Sigmoid colon (tissue), 7 donors: Measurements from ENCODE around the gene ARHGAP1. TPM values are rescaled to one million over a fixed set of nuclear protein-coding genes. Genes with fewer than 3 reads are reported as not detected.

Experiments
- DNase-seq: peaks from one replicate; pipeline ENCODE4 v3.0.0-alpha.2; 2019
- H3K27ac ChIP-seq, 4 donors: fragments of 200-600 bp; sonication (generic); one replicate each; pipeline ENCODE4 v1.5.1; 2016 to 2019; ENCODE audit warnings: mild to moderate bottlenecking in 1 of 4
- H3K27me3 ChIP-seq, 3 donors: fragments of 200-600 bp; sonication (generic); one replicate each; pipeline ENCODE4 v1.5.1; 2019; ENCODE audit warnings: mild to moderate bottlenecking in 1 of 3
- H3K36me3 ChIP-seq, 4 donors: fragments of 200-600 bp; sonication (generic); one replicate each; pipeline ENCODE4 v1.5.1; 2016 to 2019
- H3K4me1 ChIP-seq, 4 donors: fragments of 200-600 bp; sonication (generic); one replicate each; pipeline ENCODE4 v1.5.1; 2017 to 2019
- H3K4me3 ChIP-seq, 4 donors: fragments of 200-600 bp; sonication (generic); one replicate each; pipeline ENCODE4 v1.5.1; 2017 to 2019; ENCODE audit warnings: mild to moderate bottlenecking in 2 of 4, moderate library complexity in 1 of 4
- H3K9me3 ChIP-seq, 4 donors: fragments of 200-600 bp in 3 of 4; sonication (generic) in 3 of 4; one replicate each; pipeline versions ENCODE4 v1.5.1 to v1.6.1; 2013 to 2019
- CTCF ChIP-seq, 4 experiments: fragments of 450-650 bp in 3 of 4; fragments of 200-600 bp in 1 of 4; IDR thresholded peaks; one replicate each; pipeline ENCODE4 v1.5.1; 2016 to 2019; ENCODE audit warnings: antibody characterized with exemption in 4 of 4, mild to moderate bottlenecking in 3 of 4, moderate library complexity in 2 of 4
- EP300 ChIP-seq, 4 donors: sonication (generic); formaldehyde crosslinking; IDR thresholded peaks; one replicate each; pipeline ENCODE4 v1.6.1; 2017; ENCODE audit warnings: antibody characterized with exemption in 4 of 4
- POLR2A ChIP-seq, 2 donors: fragments of 450-650 bp; IDR thresholded peaks; one replicate each; pipeline ENCODE4 v1.6.1; 2016; ENCODE audit warnings: antibody characterized with exemption in 2 of 2, mild to moderate bottlenecking in 2 of 2, moderate library complexity in 2 of 2
- POLR2AphosphoS5 ChIP-seq, 4 donors: sonication (generic); formaldehyde crosslinking; IDR thresholded peaks; one replicate each; pipeline ENCODE4 v1.6.1; 2017; ENCODE audit warnings: antibody characterized with exemption in 4 of 4
- WGBS, 2 donors: extraction: QIAGEN DNeasy Blood & Tissue Kit; methylation state at CpG; one replicate each; pipeline ENCODE4 v1.1.7; 2013; 5-methylcytosine and 5-hydroxymethylcytosine counted together
- intact Hi-C: fragments of 100-400 bp; cut with DNase I; formaldehyde crosslinking; loops from one replicate; pipeline ENCODE4 v1.15.1; 2023
- polyA plus RNA-seq, 3 donors: library from polyadenylated mRNA; stranded (reverse); fragments of 200-250 nt; gene quantifications; one replicate each; pipeline ENCODE4 v1.2.3, GENCODE V29; 2013
- total RNA-seq, 4 donors: library from RNA; depleted of rRNA; stranded (reverse); fragments of >200 nt; gene quantifications; one replicate each; pipeline ENCODE4 v1.1.0, GENCODE V29; 2016
- donor health status: healthy with polysubstance abuse.
- donor health status: Bipolar disorder and iron deficiency.
- donor health status: healthy.

Gene ARHGAP1
- total and polyA plus RNA-seq, 7 donors = 25.0 to 78.2 (median 41.2) TPM

GRCh38 chr11:46705070-46705688 lies 4.8 kb upstream of the ARHGAP1 start:
- 97 to 98% methylated on average over 31 of the region's 31 CpGs for WGBS, 2 donors
- intact Hi-C loops = no loop called here
- TF ChIP-seq POLR2A (IDR thresholded peaks at IDR 0.05) = no peak
- TF ChIP-seq EP300 (IDR thresholded peaks at IDR 0.05) = no peak
- no peak for TF ChIP-seq CTCF (IDR thresholded peaks at IDR 0.05)
- no peak for TF ChIP-seq POLR2AphosphoS5 (IDR thresholded peaks at IDR 0.05)
- Histone ChIP-seq H3K9me3 (no peaks in the 10 kb centered on the region), H3K27me3 (no peaks in the 10 kb centered on the region), H3K36me3 (peaks cover 28 to 64% (median 36%) of the 10 kb centered on the region in 4 donors), H3K27ac (no peak overlapping the region), H3K4me1 (peaks cover 2 to 20% (median 16%) of the 10 kb centered on the region in 4 donors), H3K4me3 (no peak overlapping the region)
- no peak for DNase-seq

GRCh38 chr11:46701078-46701654 lies 747 bp upstream of the ARHGAP1 start:
- intact Hi-C loops = no loop called here
- Histone ChIP-seq H3K4me1 (peaks cover 2 to 58% (median 54%) of the 10 kb centered on the region in 4 donors), H3K27ac (peak overlapping the region; percentile 89 to 96 (median 90)), H3K36me3 (peaks cover 28 to 43% (median 31%) of the 10 kb centered on the region in 4 donors), H3K9me3 (no peaks in the 10 kb centered on the region), H3K27me3 (no peaks in the 10 kb centered on the region), H3K4me3 (peak overlapping the region; percentile 88 to 94 (median 92))
- no peak for DNase-seq
- WGBS, 2 donors = 1 to 2% methylated on average over 29 of the region's 29 CpGs
- no peak for TF ChIP-seq EP300 (IDR thresholded peaks at IDR 0.05)
- no peak for TF ChIP-seq POLR2AphosphoS5 (IDR thresholded peaks at IDR 0.05)
- TF ChIP-seq POLR2A (IDR thresholded peaks at IDR 0.05) = no peak
- TF ChIP-seq CTCF (IDR thresholded peaks at IDR 0.05) = no peak

DNA sequence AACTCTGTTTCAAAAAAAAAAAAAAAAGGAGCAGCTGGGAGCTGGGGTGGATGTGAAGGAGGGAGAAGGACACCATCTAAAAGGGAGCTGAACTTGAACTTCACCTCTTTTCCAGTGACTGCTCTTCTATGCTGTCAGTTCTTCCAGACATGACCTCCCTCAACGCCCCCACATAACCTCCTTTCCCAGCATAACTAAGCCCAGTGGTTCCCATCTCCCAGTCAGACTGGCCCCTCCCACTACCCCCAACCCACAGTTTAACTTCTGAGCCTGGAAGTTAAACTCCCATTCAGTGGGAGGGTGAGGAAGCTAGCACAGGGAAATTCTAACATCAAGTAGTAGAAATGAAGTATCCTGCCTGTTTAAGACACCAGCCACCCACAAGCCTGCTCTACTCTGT lies 1.8 kb downstream of the ARHGAP1 start:
- Histone ChIP-seq H3K9me3 (no peaks in the 10 kb centered on the region), H3K27ac (peak overlapping the region in 2 of 4 donors; percentile 89 to 91), H3K4me3 (peak overlapping the region in 1 of 4 donors; percentile 93), H3K36me3 (peaks cover 19 to 40% (median 29%) of the 10 kb centered on the region in 4 donors), H3K27me3 (no peaks in the 10 kb centered on the region), H3K4me1 (peaks cover 2 to 84% (median 69%) of the 10 kb centered on the region in 4 donors)
- TF ChIP-seq POLR2AphosphoS5 (IDR thresholded peaks at IDR 0.05) = no peak
- no peak for TF ChIP-seq POLR2A (IDR thresholded peaks at IDR 0.05)
- TF ChIP-seq EP300 (IDR thresholded peaks at IDR 0.05) = no peak
- TF ChIP-seq CTCF (IDR thresholded peaks at IDR 0.05) = no peak
- 87 to 88% methylated on average over 1 of the region's 1 CpG for WGBS, 2 donors
- no peak for DNase-seq
- intact Hi-C loops = no loop called here

DNA sequence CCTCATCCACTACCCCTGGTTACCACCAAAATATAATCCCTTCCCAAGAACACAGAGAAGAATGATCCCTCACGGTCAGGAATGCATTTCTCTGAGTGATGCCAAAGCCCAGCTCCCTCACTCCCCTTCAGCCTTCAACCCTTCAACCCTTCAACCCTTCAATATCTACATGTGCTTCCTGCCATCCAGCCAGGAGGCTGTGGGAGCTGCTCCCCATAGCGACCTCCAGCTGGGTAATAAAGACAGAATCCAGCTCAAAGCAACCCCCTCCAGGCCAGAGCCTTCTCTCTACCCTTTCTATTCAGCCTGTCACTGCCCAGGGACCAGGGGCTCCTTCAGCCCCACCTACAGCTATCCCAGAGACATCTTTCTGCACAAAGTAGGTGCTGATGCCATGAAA lies 2.7 kb downstream of the ARHGAP1 start:
- no peak overlapping the region for H3K4me3 ChIP-seq
- H3K36me3 ChIP-seq = peaks cover 15 to 38% (median 24%) of the 10 kb centered on the region in 4 donors
- H3K27me3 ChIP-seq = no peaks in the 10 kb centered on the region
- 61 to 75% methylated on average over 2 of the region's 2 CpGs for WGBS, 2 donors
- intact Hi-C loops = no loop called here
- no peaks in the 10 kb centered on the region for H3K9me3 ChIP-seq
- TF ChIP-seq CTCF (IDR thresholded peaks at IDR 0.05) = no peak
- TF ChIP-seq POLR2AphosphoS5 (IDR thresholded peaks at IDR 0.05) = no peak
- TF ChIP-seq EP300 (IDR thresholded peaks at IDR 0.05) = no peak
- TF ChIP-seq POLR2A (IDR thresholded peaks at IDR 0.05) = no peak
- H3K27ac ChIP-seq = peak overlapping the region; percentile 12 to 91 (median 72)
- DNase-seq = no peak
- peaks cover 2 to 84% (median 67%) of the 10 kb centered on the region in 4 donors for H3K4me1 ChIP-seq
